HCT116 (cell line): ENCODE measurements around the gene MIP.

Experiments
- CEBPB ChIP-seq: IDR thresholded peaks from 2 replicates; pipeline ENCODE4 v1.6.1; 2012; ENCODE audit warnings: low read depth
- EGR1 ChIP-seq: IDR thresholded peaks from 2 replicates; pipeline ENCODE4 v1.6.1; 2012; ENCODE audit warnings: low read depth
- EZH2 ChIP-seq: fragments of 200-600 bp; sonication (generic); IDR thresholded peaks from 2 replicates; pipeline ENCODE4 v1.6.1; 2017; ENCODE audit warnings: antibody characterized with exemption, mixed run types
- POLR2A ChIP-seq: IDR thresholded peaks from 2 replicates; pipeline ENCODE4 v1.7.0; 2011; ENCODE audit warnings: borderline replicate concordance; ENCODE audit not compliant: insufficient read depth, insufficient read length; ENCODE audit errors: extremely low read depth
- RAD21 ChIP-seq: IDR thresholded peaks from 2 replicates; pipeline ENCODE4 v1.6.1; 2012; ENCODE audit warnings: low read depth, mild to moderate bottlenecking
- ZFX ChIP-seq: fragments of 450-650 bp; IDR thresholded peaks from 2 replicates; pipeline ENCODE4 v1.6.1; 2017
- TF ChIP-seq, protein P1 (sequence below), 3 experiments: fragments of 200-600 bp in 1 of 3; sonication (generic) in 1 of 3; IDR thresholded peaks in 2 of 3; conservative IDR thresholded peaks in 1 of 3; 2 replicates each; pipeline ENCODE4 v1.5.1; 2012 to 2017; ENCODE audit warnings: low read depth in 2 of 3, low read length in 2 of 3, antibody characterized with exemption in 1 of 3, borderline replicate concordance in 1 of 3, control low read depth in 1 of 3, mild to moderate bottlenecking in 1 of 3, mixed read lengths in 1 of 3, mixed run types in 1 of 3, moderate library complexity in 1 of 3; ENCODE audit not compliant: insufficient read depth in 1 of 3

DNA sequence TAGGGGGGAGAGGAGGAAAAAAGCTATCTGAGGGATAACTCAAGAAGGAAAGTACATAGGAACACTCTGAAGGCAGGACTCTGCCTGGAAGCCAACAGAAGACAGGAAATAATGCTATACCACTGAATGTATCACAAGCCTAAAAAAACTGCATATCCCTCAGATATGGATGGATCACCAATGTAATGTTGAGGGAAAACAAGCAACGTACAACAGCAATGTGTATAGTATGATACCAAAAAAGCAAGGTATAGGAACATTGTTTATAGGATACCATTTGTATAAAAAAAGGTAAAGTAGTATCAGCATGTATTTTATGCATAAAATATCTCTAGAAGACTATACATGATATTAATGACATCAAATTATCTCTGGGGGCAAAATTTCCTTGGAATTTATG is 30.1 kb upstream of the MIP start:
- no peak for TF ChIP-seq ZFX
- TF ChIP-seq EGR1, result no peak
- TF ChIP-seq, protein P1, sequence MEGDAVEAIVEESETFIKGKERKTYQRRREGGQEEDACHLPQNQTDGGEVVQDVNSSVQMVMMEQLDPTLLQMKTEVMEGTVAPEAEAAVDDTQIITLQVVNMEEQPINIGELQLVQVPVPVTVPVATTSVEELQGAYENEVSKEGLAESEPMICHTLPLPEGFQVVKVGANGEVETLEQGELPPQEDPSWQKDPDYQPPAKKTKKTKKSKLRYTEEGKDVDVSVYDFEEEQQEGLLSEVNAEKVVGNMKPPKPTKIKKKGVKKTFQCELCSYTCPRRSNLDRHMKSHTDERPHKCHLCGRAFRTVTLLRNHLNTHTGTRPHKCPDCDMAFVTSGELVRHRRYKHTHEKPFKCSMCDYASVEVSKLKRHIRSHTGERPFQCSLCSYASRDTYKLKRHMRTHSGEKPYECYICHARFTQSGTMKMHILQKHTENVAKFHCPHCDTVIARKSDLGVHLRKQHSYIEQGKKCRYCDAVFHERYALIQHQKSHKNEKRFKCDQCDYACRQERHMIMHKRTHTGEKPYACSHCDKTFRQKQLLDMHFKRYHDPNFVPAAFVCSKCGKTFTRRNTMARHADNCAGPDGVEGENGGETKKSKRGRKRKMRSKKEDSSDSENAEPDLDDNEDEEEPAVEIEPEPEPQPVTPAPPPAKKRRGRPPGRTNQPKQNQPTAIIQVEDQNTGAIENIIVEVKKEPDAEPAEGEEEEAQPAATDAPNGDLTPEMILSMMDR (IDR thresholded peaks at IDR 0.05 in 2 of 3, conservative IDR thresholded peaks at IDR 0.05 in 1 of 3; ENCODE audit: borderline replicate concordance in 1 of 3, insufficient read depth in 1 of 3, low read depth in 2 of 3, low read length in 2 of 3), result no peak
- no peak for TF ChIP-seq POLR2A
- no peak for TF ChIP-seq CEBPB
- no peak for TF ChIP-seq RAD21
- no peak for TF ChIP-seq EZH2
